Loucy (cell line): ENCODE results near the gene DSCAML1.

Source experiments
- H2AFZ ChIP-seq: fragments of 200-600 bp; sonication (generic); 2 replicates; pipeline ENCODE4 v1.6.0; 2016; ENCODE audit warnings: antibody characterized with exemption, mild to moderate bottlenecking, low read length, moderate library complexity
- H3F3A ChIP-seq: fragments of 200-600 bp; 2 replicates; pipeline ENCODE4 v1.6.0; 2016; ENCODE audit warnings: antibody characterized with exemption, low read depth, mild to moderate bottlenecking
- H3K27me3 ChIP-seq: fragments of 200-600 bp; sonication (generic); 2 replicates; pipeline ENCODE4 v1.6.1; 2014; ENCODE audit warnings: low read length, mild to moderate bottlenecking; ENCODE audit not compliant: insufficient read depth, poor library complexity, severe bottlenecking
- H3K36me3 ChIP-seq: fragments of 200-600 bp; sonication (generic); 2 replicates; pipeline ENCODE4 v1.6.1; 2016; ENCODE audit warnings: low read length; ENCODE audit not compliant: insufficient read depth
- H3K4me1 ChIP-seq: fragments of 200-600 bp; sonication (generic); 2 replicates; pipeline ENCODE4 v1.5.1; 2014; ENCODE audit warnings: low read length, mild to moderate bottlenecking; ENCODE audit not compliant: insufficient read depth, poor library complexity, severe bottlenecking
- H3K4me2 ChIP-seq: fragments of 200-600 bp; sonication (generic); 2 replicates; pipeline ENCODE4 v1.6.0; 2014; ENCODE audit warnings: antibody characterized with exemption, low read length, low read depth, mild to moderate bottlenecking; ENCODE audit not compliant: poor library complexity, severe bottlenecking
- H3K4me3 ChIP-seq: fragments of 200-600 bp; sonication (generic); 2 replicates; pipeline ENCODE4 v1.5.1; 2014; ENCODE audit warnings: low read length, mild to moderate bottlenecking, mixed read lengths; ENCODE audit not compliant: poor library complexity, severe bottlenecking
- H3K79me2 ChIP-seq: fragments of 200-600 bp; sonication (generic); 2 replicates; pipeline ENCODE4 v1.6.1; 2014; ENCODE audit warnings: low read length; ENCODE audit not compliant: insufficient read depth
- H3K9ac ChIP-seq: fragments of 200-600 bp; sonication (generic); 2 replicates; pipeline ENCODE4 v1.6.0; 2014; ENCODE audit warnings: mild to moderate bottlenecking, low read depth, low read length, moderate library complexity; ENCODE audit not compliant: poor library complexity, severe bottlenecking
- H3K9me2 ChIP-seq: fragments of 200-600 bp; sonication (generic); replicated peaks from 2 replicates; pipeline ENCODE4 v1.6.1; 2016; ENCODE audit warnings: low read depth, low read length, mixed read lengths
- H3K9me3 ChIP-seq: fragments of 200-600 bp; sonication (generic); 2 replicates; pipeline ENCODE4 v1.6.1; 2014; ENCODE audit warnings: mild to moderate bottlenecking, antibody characterized with exemption, low read length, low read depth; ENCODE audit not compliant: insufficient read depth
- H4K20me1 ChIP-seq: fragments of 200-600 bp; sonication (generic); 2 replicates; pipeline ENCODE4 v1.6.0; 2014; ENCODE audit warnings: antibody characterized with exemption, low read length, mild to moderate bottlenecking; ENCODE audit not compliant: insufficient read depth, poor library complexity, severe bottlenecking
- EZH2phosphoT487 ChIP-seq: fragments of 200-600 bp; IDR thresholded peaks from 2 replicates; pipeline ENCODE4 v1.6.1; 2018; ENCODE audit warnings: antibody characterized with exemption, mild to moderate bottlenecking, moderate library complexity, borderline replicate concordance
- TF ChIP-seq, protein P1 (sequence below): fragments of 200-600 bp; sonication (generic); conservative IDR thresholded peaks from 2 replicates; pipeline ENCODE4 v1.5.1; 2014; ENCODE audit warnings: mild to moderate bottlenecking, antibody characterized with exemption, low read length

The DSCAML1 gene

DNA sequence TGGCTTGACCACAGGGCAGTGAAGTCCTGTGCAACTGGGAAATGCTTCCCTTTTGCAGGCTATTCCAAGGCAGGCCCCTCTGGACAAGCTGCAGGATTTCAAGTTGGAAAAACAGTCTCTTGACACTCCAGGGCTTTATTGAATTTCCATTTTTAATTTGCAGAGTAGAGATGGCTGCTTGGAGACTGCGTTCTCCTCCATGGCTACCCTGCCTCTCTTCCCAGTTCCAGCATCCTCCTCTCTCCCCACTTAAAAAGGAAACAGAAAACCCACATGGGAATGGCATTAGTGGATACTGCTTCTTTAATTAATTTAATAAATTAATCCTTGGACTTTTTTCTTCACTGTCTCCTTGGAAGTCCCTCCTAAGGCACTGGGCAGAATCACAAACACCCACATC is 115.6 kb downstream of the DSCAML1 start:
- no peaks in the 10 kb centered on the region for H3K36me3 ChIP-seq
- no peaks in the 10 kb centered on the region for H3K79me2 ChIP-seq
- H3K4me2 ChIP-seq: no peak overlapping the region
- no peaks in the 10 kb centered on the region for H4K20me1 ChIP-seq
- peaks cover 2% of the 10 kb centered on the region for H3K4me1 ChIP-seq
- H3K4me3 ChIP-seq: no peak overlapping the region
- TF ChIP-seq EZH2phosphoT487: no peak
- TF ChIP-seq, protein P1, sequence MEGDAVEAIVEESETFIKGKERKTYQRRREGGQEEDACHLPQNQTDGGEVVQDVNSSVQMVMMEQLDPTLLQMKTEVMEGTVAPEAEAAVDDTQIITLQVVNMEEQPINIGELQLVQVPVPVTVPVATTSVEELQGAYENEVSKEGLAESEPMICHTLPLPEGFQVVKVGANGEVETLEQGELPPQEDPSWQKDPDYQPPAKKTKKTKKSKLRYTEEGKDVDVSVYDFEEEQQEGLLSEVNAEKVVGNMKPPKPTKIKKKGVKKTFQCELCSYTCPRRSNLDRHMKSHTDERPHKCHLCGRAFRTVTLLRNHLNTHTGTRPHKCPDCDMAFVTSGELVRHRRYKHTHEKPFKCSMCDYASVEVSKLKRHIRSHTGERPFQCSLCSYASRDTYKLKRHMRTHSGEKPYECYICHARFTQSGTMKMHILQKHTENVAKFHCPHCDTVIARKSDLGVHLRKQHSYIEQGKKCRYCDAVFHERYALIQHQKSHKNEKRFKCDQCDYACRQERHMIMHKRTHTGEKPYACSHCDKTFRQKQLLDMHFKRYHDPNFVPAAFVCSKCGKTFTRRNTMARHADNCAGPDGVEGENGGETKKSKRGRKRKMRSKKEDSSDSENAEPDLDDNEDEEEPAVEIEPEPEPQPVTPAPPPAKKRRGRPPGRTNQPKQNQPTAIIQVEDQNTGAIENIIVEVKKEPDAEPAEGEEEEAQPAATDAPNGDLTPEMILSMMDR: no peak
- H3K9me3 ChIP-seq: no peaks in the 10 kb centered on the region
- H2AFZ ChIP-seq: no peak overlapping the region
- no peaks in the 10 kb centered on the region for H3K9me2 ChIP-seq
- H3F3A ChIP-seq: no peaks in the 10 kb centered on the region
- H3K9ac ChIP-seq: no peak overlapping the region
- peaks cover 16% of the 10 kb centered on the region for H3K27me3 ChIP-seq

DNA sequence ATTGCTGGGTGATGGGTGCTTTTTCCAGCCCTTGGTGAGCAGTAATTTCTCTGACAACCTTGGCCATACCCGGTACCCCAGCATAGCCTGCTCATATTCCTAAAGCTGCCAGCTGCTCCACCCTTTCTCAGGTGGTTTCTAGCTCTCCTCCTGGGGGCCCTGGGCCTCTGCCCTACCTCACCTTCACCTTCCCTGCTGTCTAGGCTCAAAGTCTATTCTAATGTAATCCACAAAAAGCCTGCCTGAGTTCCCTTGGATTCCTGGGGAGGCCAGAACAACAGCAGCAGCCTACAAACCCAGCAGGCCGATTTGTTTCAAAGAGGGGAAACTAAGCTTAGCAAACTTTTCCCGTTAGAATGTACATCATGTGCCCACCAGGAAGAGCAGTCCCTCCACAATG is 117.6 kb downstream of the DSCAML1 start:
- no peak overlapping the region for H3K4me3 ChIP-seq
- H3F3A ChIP-seq: no peaks in the 10 kb centered on the region
- no peak overlapping the region for H3K9ac ChIP-seq
- TF ChIP-seq EZH2phosphoT487: no peak
- TF ChIP-seq, protein P1: no peak
- no peaks in the 10 kb centered on the region for H3K9me2 ChIP-seq
- H2AFZ ChIP-seq: no peak overlapping the region
- H4K20me1 ChIP-seq: no peaks in the 10 kb centered on the region
- peaks cover 10% of the 10 kb centered on the region for H3K4me1 ChIP-seq
- H3K27me3 ChIP-seq: peaks cover 16% of the 10 kb centered on the region
- H3K9me3 ChIP-seq: no peaks in the 10 kb centered on the region
- no peak overlapping the region for H3K4me2 ChIP-seq
- H3K79me2 ChIP-seq: no peaks in the 10 kb centered on the region
- H3K36me3 ChIP-seq: no peaks in the 10 kb centered on the region

DNA sequence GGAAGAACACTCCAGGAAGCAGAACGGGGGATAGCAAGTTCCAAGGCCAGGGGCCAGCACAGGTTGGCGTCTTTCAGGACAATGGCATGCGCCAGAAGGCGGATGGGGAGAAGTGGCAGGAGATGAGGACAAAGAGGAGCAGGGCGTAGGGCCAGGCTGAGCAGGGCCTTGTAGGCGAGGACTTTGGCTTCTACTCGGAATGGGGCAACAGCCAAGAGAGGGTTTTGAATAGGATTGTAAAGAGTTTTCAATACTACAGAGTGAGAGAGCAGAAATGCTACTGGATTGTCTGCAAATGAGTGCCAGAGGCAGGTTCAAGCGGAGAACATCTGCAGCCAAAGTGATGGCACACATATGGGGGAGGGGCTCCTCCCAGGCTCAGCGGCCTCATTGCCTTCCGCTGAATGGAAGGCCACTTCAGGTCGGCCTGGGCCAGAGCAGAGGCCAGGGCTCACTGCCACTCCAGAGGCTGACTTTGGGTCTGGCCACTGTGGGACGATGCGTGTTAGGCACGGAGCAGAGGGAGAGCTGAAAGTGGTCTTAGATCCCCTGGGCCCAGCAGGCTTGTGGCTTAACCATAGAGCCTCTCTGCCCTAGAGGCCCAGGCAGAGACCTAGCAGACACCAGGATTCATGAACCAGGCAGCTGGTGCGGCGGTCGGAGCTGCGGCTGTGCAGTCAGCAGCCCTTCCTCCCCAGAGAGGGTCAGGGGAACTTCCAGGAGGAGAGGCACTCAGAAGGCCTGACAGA is 118.2 kb downstream of the DSCAML1 start:
- Histone ChIP-seq H3K27me3 (peaks cover 16% of the 10 kb centered on the region), H3F3A (no peaks in the 10 kb centered on the region), H3K4me1 (peaks cover 10% of the 10 kb centered on the region), H3K4me2 (no peak overlapping the region), H3K79me2 (no peaks in the 10 kb centered on the region), H3K9ac (no peak overlapping the region), H3K9me2 (no peaks in the 10 kb centered on the region), H3K9me3 (no peaks in the 10 kb centered on the region), H4K20me1 (no peaks in the 10 kb centered on the region), H3K4me3 (no peak overlapping the region), H2AFZ (no peak overlapping the region), H3K36me3 (no peaks in the 10 kb centered on the region)
- no peak for TF ChIP-seq EZH2phosphoT487
- TF ChIP-seq, protein P1: no peak
